H1 (cell line): ENCODE measurements around the gene MZF1. TPM values are rescaled to one million over a fixed set of nuclear protein-coding genes. Genes with fewer than 3 reads are reported as not detected.

Experiments
- CTCF ChIA-PET: fragments of 300-600 bp; sonication (Branson Sonifier 250); formaldehyde crosslinking; loops from one replicate; lab custom pipeline; 2021; ENCODE audit not compliant: partially characterized antibody; lab: Charles Lee
- POLR2A ChIA-PET: fragments of 300-600 bp; sonication (Branson Sonifier 250); formaldehyde crosslinking; loops from one replicate; lab custom pipeline; 2021; ENCODE audit warnings: inconsistent platforms; ENCODE audit not compliant: partially characterized antibody; lab: Charles Lee
- DNase-seq, 2 experiments: peaks; one replicate each; pipeline versions ENCODE4 v3.0.0 to v3.0.0-alpha.2; 2010 to 2022; ENCODE audit warnings: low spot score in 2 of 2, low read depth in 1 of 2, mixed read lengths in 1 of 2
- FAIRE-seq: peaks from 2 replicates; lab custom pipeline; 2011; peaks lifted over from hg19 to GRCh38; lab: Jason Lieb, UNC
- H2AFZ ChIP-seq: 2 replicates; pipeline ENCODE4 v1.8.1; 2012; ENCODE audit warnings: low read length, inconsistent platforms
- H2AK5ac ChIP-seq: 2 replicates; pipeline ENCODE4 v1.6.1; 2013; ENCODE audit warnings: low read depth, low read length
- H2BK120ac ChIP-seq: replicated peaks from 2 replicates; pipeline ENCODE3; 2013; ENCODE audit warnings: low read depth, low read length, inconsistent platforms
- H2BK12ac ChIP-seq: 2 replicates; pipeline ENCODE4 v1.6.1; 2013; ENCODE audit warnings: low read depth, low read length
- H2BK15ac ChIP-seq: 2 replicates; pipeline ENCODE4 v1.6.1; 2013; ENCODE audit warnings: low read length
- H2BK20ac ChIP-seq: 2 replicates; pipeline ENCODE4 v1.6.1; 2013; ENCODE audit warnings: low read length
- H2BK5ac ChIP-seq: 2 replicates; pipeline ENCODE4 v1.6.1; 2013; ENCODE audit warnings: low read depth, low read length
- H3K14ac ChIP-seq: 2 replicates; pipeline ENCODE4 v1.6.1; 2013; ENCODE audit warnings: inconsistent platforms; ENCODE audit not compliant: insufficient read length
- H3K18ac ChIP-seq: 2 replicates; pipeline ENCODE4 v1.6.1; 2013; ENCODE audit warnings: low read length; ENCODE audit errors: extremely low read depth
- H3K23ac ChIP-seq: 2 replicates; pipeline ENCODE4 v1.6.1; 2013; ENCODE audit warnings: inconsistent platforms; ENCODE audit not compliant: insufficient read length
- H3K23me2 ChIP-seq: 2 replicates; pipeline ENCODE4 v1.6.1; 2013; ENCODE audit warnings: low read depth, low read length
- H3K27ac ChIP-seq: 2 replicates; pipeline ENCODE4 v1.6.1; 2011; ENCODE audit warnings: low read depth, low read length, inconsistent platforms
- H3K27me3 ChIP-seq, 4 experiments: replicated peaks in 1 of 4; 1 replicate in 1 of 4; 2 replicates in 3 of 4; pipeline versions ENCODE4 v1.6.1 to v1.8.1; 2011 to 2013; ENCODE audit warnings: low read length in 3 of 4, mild to moderate bottlenecking in 3 of 4, inconsistent platforms in 2 of 4, mixed read lengths in 2 of 4, moderate library complexity in 1 of 4; ENCODE audit not compliant: control insufficient read depth in 3 of 4, insufficient read depth in 3 of 4; ENCODE audit errors: extremely low read depth in 1 of 4
- H3K36me3 ChIP-seq, 4 experiments: 2 replicates each; pipeline versions ENCODE4 v1.6.1 to v1.8.1; 2011 to 2013; ENCODE audit warnings: mild to moderate bottlenecking in 4 of 4, low read length in 3 of 4, moderate library complexity in 2 of 4, control low read depth in 1 of 4, inconsistent platforms in 1 of 4; ENCODE audit not compliant: insufficient read depth in 4 of 4, control insufficient read depth in 2 of 4
- H3K4ac ChIP-seq: replicated peaks from 2 replicates; pipeline ENCODE3; 2013; ENCODE audit warnings: low read length, low read depth, mixed read lengths, inconsistent platforms; ENCODE audit not compliant: insufficient read length
- H3K4me1 ChIP-seq, 4 experiments: replicated peaks in 1 of 4; 1 replicate in 1 of 4; 2 replicates in 3 of 4; pipeline versions ENCODE4 v1.6.1 to v1.8.1; 2011 to 2013; ENCODE audit warnings: low read length in 3 of 4, inconsistent platforms in 2 of 4, mixed read lengths in 1 of 4; ENCODE audit not compliant: insufficient read depth in 4 of 4, control insufficient read depth in 3 of 4
- H3K4me2 ChIP-seq, 2 experiments: 2 replicates each; pipeline versions ENCODE4 v1.6.1 to v1.8.1; 2011 to 2013; ENCODE audit warnings: low read depth in 2 of 2, low read length in 2 of 2, control low read depth in 1 of 2, inconsistent platforms in 1 of 2, mild to moderate bottlenecking in 1 of 2; ENCODE audit not compliant: insufficient read depth in 1 of 2
- H3K4me3 ChIP-seq, 4 experiments: fragments of 200-600, 300-600 bp in 1 of 4; sonication (generic), shearing (Covaris generic), sonication (Bioruptor Twin) in 1 of 4; 2 replicates each; pipeline versions ENCODE4 v1.5.1 to v1.8.1; 2011 to 2016; ENCODE audit warnings: low read length in 4 of 4, low read depth in 3 of 4, control low read depth in 2 of 4, inconsistent platforms in 2 of 4, mild to moderate bottlenecking in 2 of 4, mixed read lengths in 1 of 4, moderate library complexity in 1 of 4; ENCODE audit not compliant: insufficient read depth in 2 of 4; ENCODE audit errors: extremely low read depth in 1 of 4
- H3K56ac ChIP-seq: replicated peaks from 2 replicates; pipeline ENCODE3; 2013; ENCODE audit warnings: low read depth, mild to moderate bottlenecking, mixed read lengths, low read length, inconsistent platforms; ENCODE audit not compliant: insufficient read length
- H3K79me1 ChIP-seq: 2 replicates; pipeline ENCODE4 v1.6.1; 2013; ENCODE audit warnings: low read depth, low read length, control low read depth
- H3K79me2 ChIP-seq, 2 experiments: 2 replicates each; pipeline versions ENCODE4 v1.6.1 to v1.8.1; 2012 to 2013; ENCODE audit warnings: low read length in 2 of 2, mild to moderate bottlenecking in 2 of 2, inconsistent platforms in 1 of 2; ENCODE audit not compliant: insufficient read depth in 2 of 2, control insufficient read depth in 1 of 2
- H3K9ac ChIP-seq, 4 experiments: replicated peaks in 1 of 4; 1 replicate in 1 of 4; 2 replicates in 3 of 4; pipeline versions ENCODE4 v1.6.1 to v1.8.1; 2011 to 2013; ENCODE audit warnings: low read depth in 3 of 4, low read length in 3 of 4, control low read depth in 2 of 4, mild to moderate bottlenecking in 2 of 4, moderate library complexity in 2 of 4, inconsistent platforms in 1 of 4; ENCODE audit errors: extremely low read depth in 1 of 4
- H3K9me3 ChIP-seq, 2 experiments: 2 replicates each; pipeline versions ENCODE4 v1.6.1 to v1.8.1; 2012 to 2013; ENCODE audit warnings: mild to moderate bottlenecking in 2 of 2, moderate library complexity in 2 of 2, control low read depth in 1 of 2, inconsistent platforms in 1 of 2, low read depth in 1 of 2, low read length in 1 of 2, mixed read lengths in 1 of 2; ENCODE audit not compliant: insufficient read depth in 2 of 2
- H4K20me1 ChIP-seq, 2 experiments: replicated peaks in 1 of 2; 2 replicates each; pipeline versions ENCODE3 to v1.8.1; 2011 to 2013; ENCODE audit warnings: inconsistent platforms in 2 of 2, low read length in 2 of 2, mild to moderate bottlenecking in 1 of 2; ENCODE audit not compliant: insufficient read depth in 2 of 2, control insufficient read depth in 1 of 2
- H4K5ac ChIP-seq: 2 replicates; pipeline ENCODE4 v1.6.1; 2013; ENCODE audit warnings: low read length, low read depth, mixed read lengths, inconsistent platforms; ENCODE audit not compliant: insufficient read length
- H4K8ac ChIP-seq: 2 replicates; pipeline ENCODE4 v1.8.0; 2013; ENCODE audit warnings: mild to moderate bottlenecking, moderate library complexity, low read length, inconsistent platforms; ENCODE audit not compliant: insufficient read depth; ENCODE audit errors: extremely low read depth
- H4K91ac ChIP-seq: replicated peaks from 2 replicates; pipeline ENCODE3; 2013; ENCODE audit warnings: low read length, mixed read lengths, inconsistent platforms; ENCODE audit not compliant: insufficient read length
- BCL11A ChIP-seq, 2 experiments: IDR thresholded peaks; one replicate each; pipeline ENCODE4 v1.6.1; 2011; ENCODE audit warnings: low read depth in 2 of 2, low read length in 2 of 2, mild to moderate bottlenecking in 2 of 2
- CHD1 ChIP-seq: IDR thresholded peaks from 2 replicates; pipeline ENCODE4 v1.6.1; 2012; ENCODE audit warnings: low read depth, low read length, improper control_type of control experiment
- EGR1 ChIP-seq: IDR thresholded peaks from 2 replicates; pipeline ENCODE4 v1.6.1; 2011; ENCODE audit warnings: low read depth, low read length, borderline replicate concordance
- EP300 ChIP-seq, 2 experiments: IDR thresholded peaks; 1 replicate in 1 of 2; 2 replicates in 1 of 2; pipeline ENCODE4 v1.6.1; 2011 to 2012; ENCODE audit warnings: low read depth in 2 of 2, low read length in 2 of 2, mild to moderate bottlenecking in 2 of 2, borderline replicate concordance in 1 of 2, inconsistent platforms in 1 of 2, moderate library complexity in 1 of 2
- GTF2F1 ChIP-seq: IDR thresholded peaks from 2 replicates; pipeline ENCODE4 v1.6.1; 2012; ENCODE audit warnings: low read depth, low read length, improper control_type of control experiment, borderline replicate concordance
- NRF1 ChIP-seq: IDR thresholded peaks from 2 replicates; pipeline ENCODE4 v1.6.1; 2011; ENCODE audit warnings: mild to moderate bottlenecking, low read depth, low read length, improper control_type of control experiment
- SIRT6 ChIP-seq: IDR thresholded peaks from one replicate; pipeline ENCODE4 v1.7.1; 2012; ENCODE audit warnings: low read length, inconsistent platforms
- SRF ChIP-seq: IDR thresholded peaks from 2 replicates; pipeline ENCODE4 v1.6.1; 2011; ENCODE audit warnings: mild to moderate bottlenecking, low read depth, low read length, moderate library complexity
- TEAD4 ChIP-seq: IDR thresholded peaks from 2 replicates; pipeline ENCODE4 v1.6.1; 2012; ENCODE audit warnings: low read depth, low read length, inconsistent platforms, mixed read lengths
- YY1 ChIP-seq: IDR thresholded peaks from 2 replicates; pipeline ENCODE4 v1.6.1; 2011; ENCODE audit warnings: low read depth, mild to moderate bottlenecking, low read length
- WGBS, 2 experiments: shearing (Covaris generic) in 1 of 2; methylation state at CpG; one replicate each; pipeline versions ENCODE4 v1.1.6 to v1.1.7; 2013 to 2015; ENCODE audit warnings: low lambda C conversion rate in 2 of 2, mixed read lengths in 2 of 2, inconsistent platforms in 1 of 2, low coverage in 1 of 2, missing lambda C conversion rate in 1 of 2; ENCODE audit not compliant: insufficient replicate concordance in 2 of 2, insufficient coverage in 1 of 2, insufficient read length in 1 of 2; ENCODE audit errors: extremely low coverage in 1 of 2, missing lambda C conversion rate in 1 of 2; 5-methylcytosine and 5-hydroxymethylcytosine counted together
- polyA plus RNA-seq, 7 experiments: library from polyadenylated mRNA; depleted of rRNA in 3 of 7; stranded (reverse) in 5 of 7; unstranded in 2 of 7; fragments of >200 nt in 5 of 7; fragments of 200-250 nt in 2 of 7; gene quantifications; 1 replicate in 5 of 7; 2 replicates in 1 of 7; 4 replicates in 1 of 7; pipeline versions ENCODE4 v1.2.1 to v1.2.3, GENCODE V29; 2011 to 2013; ENCODE audit warnings: missing spikeins in 2 of 7, mixed read lengths in 2 of 7
- total RNA-seq: library from RNA; stranded (reverse); fragmentation: NEBNext Ultra II Directional; extraction: Animal tissue kit (Norgen Biotek cat#: 25700); gene quantifications from 2 replicates; pipeline ENCODE4 v1.2.1, GENCODE V29; 2021
- TF ChIP-seq, protein P1 (sequence below), 3 experiments: IDR thresholded peaks; 1 replicate in 2 of 3; 2 replicates in 1 of 3; pipeline versions ENCODE4 v1.5.1 to v1.6.1; 2011; ENCODE audit warnings: low read length in 3 of 3, mild to moderate bottlenecking in 3 of 3, inconsistent platforms in 2 of 3, low read depth in 1 of 3, moderate library complexity in 1 of 3; ENCODE audit not compliant: insufficient read depth in 1 of 3; ENCODE audit errors: control extremely low read depth in 1 of 3

The MZF1 gene
- total and polyA plus RNA-seq, 2 of the 8 experiments (the other 6 are each of a cell fraction or from before 2014, with no cell fraction given): 15.2 to 25.0 TPM

DNA sequence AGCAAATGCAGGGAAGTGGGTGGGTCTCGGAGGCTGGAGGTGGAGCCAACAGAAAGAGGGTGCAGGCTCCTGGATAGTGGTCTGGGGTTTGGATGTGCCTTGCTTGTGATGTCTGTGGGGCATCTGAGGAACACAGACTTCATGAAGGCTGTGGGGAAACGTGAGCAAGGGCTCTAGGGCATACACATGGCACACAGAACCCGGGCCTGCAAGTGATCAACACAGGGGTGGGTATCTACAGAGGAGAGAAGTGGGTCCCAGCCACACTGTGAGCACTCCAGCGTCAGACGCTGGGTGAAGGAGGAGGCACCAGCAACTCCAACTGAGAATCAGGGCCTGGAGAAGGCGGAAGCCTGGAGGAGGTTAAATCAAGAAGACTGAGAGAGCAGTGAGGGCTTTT is 9.3 kb downstream of the MZF1 start:
- H2AFZ ChIP-seq: no peak overlapping the region
- peak overlapping the region; percentile 69 to 86; a peak in 1 of 4 replicates for H3K4me2 ChIP-seq
- H3K4ac ChIP-seq: peak overlapping the region; percentile 71
- peaks cover 0 to 3% (median 1%) of the 10 kb centered on the region in 4 experiments; a peak in 3 of 8 replicates for H3K36me3 ChIP-seq
- H3K27me3 ChIP-seq: peaks cover 0 to 16% (median 6%) of the 10 kb centered on the region in 4 experiments; a peak in 4 of 7 replicates
- H3K4me1 ChIP-seq: peaks cover 0 to 28% (median 11%) of the 10 kb centered on the region in 4 experiments; a peak in 6 of 7 replicates
- H4K8ac ChIP-seq: no peak overlapping the region
- no peak overlapping the region for H2BK5ac ChIP-seq
- H3K9me3 ChIP-seq: no peaks in the 10 kb centered on the region
- H2BK15ac ChIP-seq: no peak overlapping the region
- no peaks in the 10 kb centered on the region for H3K79me2 ChIP-seq
- 0 out of 8 replicates have a peak overlapping the region, but pooled peaks of 1 of the 4 experiments have one; percentile 55 for H3K4me3 ChIP-seq
- H4K91ac ChIP-seq: no peak overlapping the region
- H2AK5ac ChIP-seq: no peak overlapping the region
- POLR2A ChIA-PET: interaction anchor here (0.9 to 17.2 kb wide), 4 partner anchors 14 to 45 kb away, joined by 4 to 434 read pairs (median 96); partner anchors contain the start of genes CHMP2A, SLC27A5, TRIM28 and ZBTB45
- FAIRE-seq: no peak
- peaks cover 0 to 2% of the 10 kb centered on the region in 2 experiments for H4K20me1 ChIP-seq
- no peak for DNase-seq
- no peak overlapping the region for H3K56ac ChIP-seq
- H3K23me2 ChIP-seq: peaks cover 19% of the 10 kb centered on the region
- CTCF ChIA-PET: interaction anchor here (0.9 to 7.3 kb wide), 4 partner anchors 17 to 44 kb away, joined by 3 to 35 read pairs (median 8); partner anchors contain the start of gene ZBTB45
- 0 out of 2 replicates have a peak overlapping the region, but pooled peaks have one; percentile 10 for H2BK20ac ChIP-seq
- no peak overlapping the region for H2BK12ac ChIP-seq
- no peak overlapping the region for H3K23ac ChIP-seq
- H3K18ac ChIP-seq: no peak overlapping the region
- H3K9ac ChIP-seq: no peak overlapping the region
- H3K79me1 ChIP-seq: no peaks in the 10 kb centered on the region; the same call in 1 of the 2 replicates
- H2BK120ac ChIP-seq: no peak overlapping the region
- 89% methylated on average over 6 of the region's 6 CpGs; no CpG with 5 or more reads in 1 of the 2 experiments for WGBS, 2 experiments
- H3K14ac ChIP-seq: no peak overlapping the region
- H4K5ac ChIP-seq: no peak overlapping the region
- no peak overlapping the region for H3K27ac ChIP-seq
- TF ChIP-seq SIRT6 (no peak), NRF1 (no peak), BCL11A (IDR thresholded peaks at IDR 0.05; ENCODE audit: low read depth in 2 of 2, low read length in 2 of 2) (no peak), CHD1 (no peak), EP300 (IDR thresholded peaks at IDR 0.05; ENCODE audit: borderline replicate concordance in 1 of 2, low read depth in 2 of 2, low read length in 2 of 2) (no peak), SRF (no peak), EGR1 (no peak), TEAD4 (no peak), YY1 (no peak), GTF2F1 (no peak)
- TF ChIP-seq, protein P1, sequence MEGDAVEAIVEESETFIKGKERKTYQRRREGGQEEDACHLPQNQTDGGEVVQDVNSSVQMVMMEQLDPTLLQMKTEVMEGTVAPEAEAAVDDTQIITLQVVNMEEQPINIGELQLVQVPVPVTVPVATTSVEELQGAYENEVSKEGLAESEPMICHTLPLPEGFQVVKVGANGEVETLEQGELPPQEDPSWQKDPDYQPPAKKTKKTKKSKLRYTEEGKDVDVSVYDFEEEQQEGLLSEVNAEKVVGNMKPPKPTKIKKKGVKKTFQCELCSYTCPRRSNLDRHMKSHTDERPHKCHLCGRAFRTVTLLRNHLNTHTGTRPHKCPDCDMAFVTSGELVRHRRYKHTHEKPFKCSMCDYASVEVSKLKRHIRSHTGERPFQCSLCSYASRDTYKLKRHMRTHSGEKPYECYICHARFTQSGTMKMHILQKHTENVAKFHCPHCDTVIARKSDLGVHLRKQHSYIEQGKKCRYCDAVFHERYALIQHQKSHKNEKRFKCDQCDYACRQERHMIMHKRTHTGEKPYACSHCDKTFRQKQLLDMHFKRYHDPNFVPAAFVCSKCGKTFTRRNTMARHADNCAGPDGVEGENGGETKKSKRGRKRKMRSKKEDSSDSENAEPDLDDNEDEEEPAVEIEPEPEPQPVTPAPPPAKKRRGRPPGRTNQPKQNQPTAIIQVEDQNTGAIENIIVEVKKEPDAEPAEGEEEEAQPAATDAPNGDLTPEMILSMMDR (IDR thresholded peaks at IDR 0.05; ENCODE audit: control extremely low read depth in 1 of 3, insufficient read depth in 1 of 3, low read depth in 1 of 3, low read length in 3 of 3): no peak
